ENCODE data around the gene MACROD1. TPM values are rescaled to one million over a fixed set of nuclear protein-coding genes. Genes with fewer than 3 reads are reported as not detected.

MACROD1 gene
- total and polyA plus RNA-seq, 9 of the 15 experiments (the other 6 are each of a cell fraction or from before 2014, with no cell fraction given): 1.1 to 60.0 (median 26.4) TPM

DNA sequence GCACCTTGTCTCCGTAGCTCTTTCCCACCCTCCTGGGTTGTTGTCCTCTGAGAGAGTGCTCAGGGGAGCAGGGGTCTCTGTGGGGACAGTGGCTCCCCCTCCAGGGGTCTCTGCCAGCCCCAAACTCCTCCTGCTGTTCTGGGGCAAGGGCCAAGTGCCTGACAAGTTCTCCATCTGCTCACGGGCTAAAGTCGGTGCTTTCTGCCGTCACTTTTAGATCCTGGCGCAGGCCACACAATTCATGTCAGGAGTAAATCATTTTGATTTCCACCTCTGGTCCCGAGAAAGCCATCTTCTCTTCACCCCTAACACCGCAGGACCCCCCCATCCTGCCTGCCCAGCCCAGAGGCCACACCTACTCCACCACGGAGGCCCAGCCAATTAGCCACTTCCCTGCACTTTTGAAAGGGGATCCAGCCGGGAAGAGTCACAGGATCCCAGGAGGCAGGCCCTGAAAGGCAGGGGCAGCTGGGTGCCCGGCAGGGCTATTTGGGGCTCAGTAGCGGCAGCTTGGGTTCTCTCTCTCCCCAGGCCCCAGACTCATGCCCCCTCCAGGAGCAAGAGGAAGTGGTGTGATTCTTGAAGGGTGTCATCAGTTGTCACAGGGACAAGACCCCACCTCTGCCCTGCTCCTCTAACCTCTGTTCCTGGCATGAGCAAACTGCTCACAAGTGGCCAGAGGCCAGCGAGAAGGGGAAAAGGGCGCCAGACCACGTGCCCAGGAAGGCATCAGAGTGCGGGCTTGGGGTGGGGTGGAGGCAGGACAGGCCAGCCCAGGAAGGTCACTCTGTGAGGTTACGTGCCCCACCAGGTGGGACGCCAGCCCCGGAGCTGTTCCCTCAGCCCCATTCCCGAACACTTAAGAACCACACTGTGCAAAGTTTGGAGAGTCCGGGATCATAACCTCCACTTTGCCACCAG, 1.3 kb downstream of the MACROD1 start (continued):
- TF ChIP-seq, protein P1, sequence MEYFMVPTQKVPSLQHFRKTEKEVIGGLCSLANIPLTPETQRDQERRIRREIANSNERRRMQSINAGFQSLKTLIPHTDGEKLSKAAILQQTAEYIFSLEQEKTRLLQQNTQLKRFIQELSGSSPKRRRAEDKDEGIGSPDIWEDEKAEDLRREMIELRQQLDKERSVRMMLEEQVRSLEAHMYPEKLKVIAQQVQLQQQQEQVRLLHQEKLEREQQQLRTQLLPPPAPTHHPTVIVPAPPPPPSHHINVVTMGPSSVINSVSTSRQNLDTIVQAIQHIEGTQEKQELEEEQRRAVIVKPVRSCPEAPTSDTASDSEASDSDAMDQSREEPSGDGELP (CRISPR knock-in tag; IDR thresholded peaks at IDR 0.05; ENCODE audit: borderline replicate concordance): 0 out of 2 replicates have a peak, but pooled peaks have one; percentile 35
- TF ChIP-seq PYGO2 (tag; IDR thresholded peaks at IDR 0.05) (no peak), FUS (optimal IDR thresholded peaks at IDR 0.05; ENCODE audit: low read depth, low read length) (no peak), HDGF (IDR thresholded peaks at IDR 0.05) (no peak), ZNF23 (CRISPR knock-in tag; IDR thresholded peaks at IDR 0.05) (no peak), ZNF444 (CRISPR knock-in tag; IDR thresholded peaks at IDR 0.05) (no peak), RFX7 (CRISPR knock-in tag; IDR thresholded peaks at IDR 0.05) (no peak), PRPF4 (IDR thresholded peaks at IDR 0.05; ENCODE audit: insufficient read depth, low read depth, low read length, poor library complexity, severe bottlenecking) (no peak)
- TF ChIP-seq, protein P2, sequence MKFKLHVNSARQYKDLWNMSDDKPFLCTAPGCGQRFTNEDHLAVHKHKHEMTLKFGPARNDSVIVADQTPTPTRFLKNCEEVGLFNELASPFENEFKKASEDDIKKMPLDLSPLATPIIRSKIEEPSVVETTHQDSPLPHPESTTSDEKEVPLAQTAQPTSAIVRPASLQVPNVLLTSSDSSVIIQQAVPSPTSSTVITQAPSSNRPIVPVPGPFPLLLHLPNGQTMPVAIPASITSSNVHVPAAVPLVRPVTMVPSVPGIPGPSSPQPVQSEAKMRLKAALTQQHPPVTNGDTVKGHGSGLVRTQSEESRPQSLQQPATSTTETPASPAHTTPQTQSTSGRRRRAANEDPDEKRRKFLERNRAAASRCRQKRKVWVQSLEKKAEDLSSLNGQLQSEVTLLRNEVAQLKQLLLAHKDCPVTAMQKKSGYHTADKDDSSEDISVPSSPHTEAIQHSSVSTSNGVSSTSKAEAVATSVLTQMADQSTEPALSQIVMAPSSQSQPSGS (CRISPR knock-in tag; IDR thresholded peaks at IDR 0.05): no peak
- TF ChIP-seq, protein P3, sequence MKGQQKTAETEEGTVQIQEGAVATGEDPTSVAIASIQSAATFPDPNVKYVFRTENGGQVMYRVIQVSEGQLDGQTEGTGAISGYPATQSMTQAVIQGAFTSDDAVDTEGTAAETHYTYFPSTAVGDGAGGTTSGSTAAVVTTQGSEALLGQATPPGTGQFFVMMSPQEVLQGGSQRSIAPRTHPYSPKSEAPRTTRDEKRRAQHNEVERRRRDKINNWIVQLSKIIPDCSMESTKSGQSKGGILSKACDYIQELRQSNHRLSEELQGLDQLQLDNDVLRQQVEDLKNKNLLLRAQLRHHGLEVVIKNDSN (CRISPR knock-in tag; IDR thresholded peaks at IDR 0.05): peak; percentile 78
- TF ChIP-seq, protein P4, sequence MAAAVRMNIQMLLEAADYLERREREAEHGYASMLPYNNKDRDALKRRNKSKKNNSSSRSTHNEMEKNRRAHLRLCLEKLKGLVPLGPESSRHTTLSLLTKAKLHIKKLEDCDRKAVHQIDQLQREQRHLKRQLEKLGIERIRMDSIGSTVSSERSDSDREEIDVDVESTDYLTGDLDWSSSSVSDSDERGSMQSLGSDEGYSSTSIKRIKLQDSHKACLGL (CRISPR knock-in tag; IDR thresholded peaks at IDR 0.05; ENCODE audit: borderline replicate concordance, poor library complexity, severe bottlenecking): no peak
